Measurements from ENCODE around the gene ZP1. TPM values are rescaled to one million over a fixed set of nuclear protein-coding genes. Genes with fewer than 3 reads are reported as not detected.
A peak's percentile ranks its signal among the peaks of the same experiment; 100 is the strongest.

Gene ZP1
- total and polyA plus RNA-seq, 3 donors from 2014 or later, result 3.5 to 11.2 (median 4.0) TPM

- intact Hi-C loops (cut with DNase I; ENCODE audit: low total_unique reads), result no loop called here
- H3K27me3 ChIP-seq, result no peaks in the 10 kb centered on the region
- no peaks in the 10 kb centered on the region for H3K9me3 ChIP-seq
- no peak for DNase-seq
- no peak for TF ChIP-seq POLR2A (IDR thresholded peaks at IDR 0.05)
- no peak for TF ChIP-seq CTCF (IDR thresholded peaks at IDR 0.05)
- H3K4me1 ChIP-seq, result no peaks in the 10 kb centered on the region
- WGBS, 2 donors, result 69 to 72% methylated on average over 6 of the region's 6 CpGs
- H3K27ac ChIP-seq, result no peak overlapping the region
- H3K4me3 ChIP-seq, result no peak overlapping the region
- H3K36me3 ChIP-seq (ENCODE audit: low read depth, missing control alignments), result no peaks in the 10 kb centered on the region
Measured at GRCh38 chr11:60889869-60890311, 22.5 kb downstream of the ZP1 start.

- intact Hi-C loops (cut with DNase I; ENCODE audit: low total_unique reads), result no loop called here
- H3K4me3 ChIP-seq, result no peak overlapping the region
- TF ChIP-seq CTCF (IDR thresholded peaks at IDR 0.05) (no peak), POLR2A (IDR thresholded peaks at IDR 0.05) (no peak)
- no peaks in the 10 kb centered on the region for H3K4me1 ChIP-seq
- H3K36me3 ChIP-seq (ENCODE audit: low read depth, missing control alignments), result no peaks in the 10 kb centered on the region
- H3K27me3 ChIP-seq, result no peaks in the 10 kb centered on the region
- DNase-seq, result no peak
- WGBS, 2 donors, result 48 to 58% methylated on average over 5 of the region's 5 CpGs
- H3K27ac ChIP-seq, result no peak overlapping the region
- H3K9me3 ChIP-seq, result no peaks in the 10 kb centered on the region
Measured at GRCh38 chr11:60890696-60891095, 23.4 kb downstream of the ZP1 start.

- peak overlapping the region; percentile 2 to 38 for H3K27ac ChIP-seq
- WGBS, 2 donors, result 56 to 71% methylated on average over 6 to 7 of the region's 7 CpGs
- intact Hi-C loops (cut with DNase I; ENCODE audit: low total_unique reads), result no loop called here
Measured at GRCh38 chr11:60891103-60891741, 23.9 kb downstream of the ZP1 start.

GRCh38 chr11:60895687-60896086 is 28.3 kb downstream of the ZP1 start:
- no peak for DNase-seq
- TF ChIP-seq CTCF (IDR thresholded peaks at IDR 0.05) (no peak), POLR2A (IDR thresholded peaks at IDR 0.05) (no peak)
- intact Hi-C loops (cut with DNase I; ENCODE audit: low total_unique reads), result loop anchor here (5.0 kb wide), 1 partner anchor 58 kb away; no protein-coding TSS in a partner anchor
- Histone ChIP-seq H3K27ac (no peak overlapping the region), H3K9me3 (no peaks in the 10 kb centered on the region), H3K4me1 (no peaks in the 10 kb centered on the region), H3K27me3 (no peaks in the 10 kb centered on the region), H3K36me3 (ENCODE audit: low read depth, missing control alignments) (no peaks in the 10 kb centered on the region), H3K4me3 (no peak overlapping the region)
- 83 to 88% methylated on average over 5 of the region's 5 CpGs for WGBS, 2 donors

More at GRCh38 chr11:60891103-60891741, 23.9 kb downstream of the ZP1 start:
- H3K4me1 ChIP-seq, result no peaks in the 10 kb centered on the region
- no peaks in the 10 kb centered on the region for H3K27me3 ChIP-seq
- no peak for TF ChIP-seq CTCF (IDR thresholded peaks at IDR 0.05)
- no peak for TF ChIP-seq POLR2A (IDR thresholded peaks at IDR 0.05)
- H3K36me3 ChIP-seq (ENCODE audit: low read depth, missing control alignments), result no peaks in the 10 kb centered on the region
- H3K4me3 ChIP-seq, result no peak overlapping the region
- no peaks in the 10 kb centered on the region for H3K9me3 ChIP-seq
- peak; percentile 72 for DNase-seq

GRCh38 chr11:60897496-60897895 is 30.2 kb downstream of the ZP1 start:
- Histone ChIP-seq H3K4me3 (no peak overlapping the region), H3K9me3 (no peaks in the 10 kb centered on the region), H3K4me1 (no peaks in the 10 kb centered on the region), H3K27me3 (no peaks in the 10 kb centered on the region), H3K36me3 (ENCODE audit: low read depth, missing control alignments) (no peaks in the 10 kb centered on the region), H3K27ac (no peak overlapping the region)
- TF ChIP-seq POLR2A (IDR thresholded peaks at IDR 0.05) (no peak), CTCF (IDR thresholded peaks at IDR 0.05) (no peak)
- WGBS, 2 donors, result 91 to 92% methylated on average over 4 of the region's 4 CpGs
- DNase-seq, result no peak
- intact Hi-C loops (cut with DNase I; ENCODE audit: low total_unique reads), result loop anchor here (5.0 kb wide), 1 partner anchor 60 kb away; no protein-coding TSS in a partner anchor

Measured in testis (tissue), 3 donors.